OCI-M1 (cell line): Measurements from ENCODE around the gene BHLHE40.
A peak's percentile ranks its signal among the peaks of the same experiment; 100 is the strongest.

Experiments
- DNase-seq: peaks from one replicate; lab custom pipeline; 2025; lab: John Stamatoyannopoulos, UW

Gene BHLHE40

GRCh38 chr3:4979428-4980228 is at the start of gene BHLHE40:
TSS of gene BHLHE40 (plus strand) at chr3:4979437. CDS start at chr3:4979719, 282 bp downstream.
- peak; percentile 84 for DNase-seq

GRCh38 chr3:4930501-4930900 is 48.7 kb upstream of the BHLHE40 start:
- no peak for DNase-seq

GRCh38 chr3:4934050-4934449 is 45.2 kb upstream of the BHLHE40 start:
- DNase-seq = no peak

GRCh38 chr3:4935347-4935746 is 43.9 kb upstream of the BHLHE40 start:
- no peak for DNase-seq

GRCh38 chr3:4936982-4937614 is 42.1 kb upstream of the BHLHE40 start:
- no peak for DNase-seq

- DNase-seq = no peak
Measured at GRCh38 chr3:4938281-4938982, 40.8 kb upstream of the BHLHE40 start.

- no peak for DNase-seq
Measured at GRCh38 chr3:4939276-4939675, 40.0 kb upstream of the BHLHE40 start.

- no peak for DNase-seq
Measured at GRCh38 chr3:4940985-4941384, 38.3 kb upstream of the BHLHE40 start.

GRCh38 chr3:4943549-4943948 is 35.7 kb upstream of the BHLHE40 start:
- DNase-seq = no peak

- no peak for DNase-seq
Measured at GRCh38 chr3:4945324-4945723, 33.9 kb upstream of the BHLHE40 start.

- no peak for DNase-seq
Measured at GRCh38 chr3:4947028-4947427, 32.2 kb upstream of the BHLHE40 start.

- DNase-seq = no peak
Measured at GRCh38 chr3:4948395-4948794, 30.8 kb upstream of the BHLHE40 start.

GRCh38 chr3:4949004-4949403 is 30.2 kb upstream of the BHLHE40 start:
- no peak for DNase-seq

GRCh38 chr3:4949659-4950058 is 29.6 kb upstream of the BHLHE40 start:
- no peak for DNase-seq

- DNase-seq = no peak
Measured at GRCh38 chr3:4950351-4950784, 28.9 kb upstream of the BHLHE40 start.

- no peak for DNase-seq
Measured at GRCh38 chr3:4950948-4951347, 28.3 kb upstream of the BHLHE40 start.

GRCh38 chr3:4953119-4953518 is 26.1 kb upstream of the BHLHE40 start:
- no peak for DNase-seq

- DNase-seq = no peak
Measured at GRCh38 chr3:4954256-4955000, 24.8 kb upstream of the BHLHE40 start.

- no peak for DNase-seq
Measured at GRCh38 chr3:4956099-4956498, 23.1 kb upstream of the BHLHE40 start.

- no peak for DNase-seq
Measured at GRCh38 chr3:4956738-4957137, 22.5 kb upstream of the BHLHE40 start.

GRCh38 chr3:4957978-4958377 is 21.3 kb upstream of the BHLHE40 start:
- no peak for DNase-seq

- DNase-seq = no peak
Measured at GRCh38 chr3:4959180-4959579, 20.1 kb upstream of the BHLHE40 start.
